PC-3 (cell line): Measurements from ENCODE around the gene HMCES. TPM values are rescaled to one million over a fixed set of nuclear protein-coding genes. Genes with fewer than 3 reads are reported as not detected.

Experiments used
- ATAC-seq: fragments of 200-7000 bp; cut with Tn5 transposase; 2 replicates; pipeline ENCODE4 v1.9.1; 2020; ENCODE audit warnings: mild to moderate bottlenecking, moderate library complexity
- BruUV-seq: library from RNA; stranded (reverse); fragments of 400-500 nt; replicated peaks from 2 replicates; lab custom pipeline; 2021; lab: Mats Ljungman, UMichigan
- CTCF ChIA-PET: fragments of 300-600 bp; sonication (Branson Sonifier 250); formaldehyde crosslinking; loops from one replicate; lab custom pipeline; 2022; ENCODE audit warnings: antibody characterized with exemption; lab: Charles Lee
- POLR2A ChIA-PET: fragments of 300-600 bp; sonication (Branson Sonifier 250); formaldehyde crosslinking; loops from one replicate; lab custom pipeline; 2022; ENCODE audit warnings: antibody characterized with exemption; ENCODE audit not compliant: unreplicated experiment; lab: Charles Lee
- DNase-seq: peaks from one replicate; pipeline ENCODE4 v3.0.0-alpha.2; 2015
- H2AFZ ChIP-seq: fragments of 300-600 bp; sonication (generic); 2 replicates; pipeline ENCODE4 v1.6.0; 2016; ENCODE audit warnings: antibody characterized with exemption, low read length
- H3F3A ChIP-seq: fragments of 300-600 bp; sonication (generic); one replicate; pipeline ENCODE4 v1.6.0; 2017; ENCODE audit warnings: antibody characterized with exemption, low read length, control low read depth, mild to moderate bottlenecking; ENCODE audit not compliant: unreplicated experiment
- H3K27ac ChIP-seq: fragments of 300-600 bp; sonication (generic); 2 replicates; pipeline ENCODE4 v1.5.1; 2016; ENCODE audit warnings: mild to moderate bottlenecking, low read length
- H3K27me3 ChIP-seq: fragments of 300-600 bp; sonication (generic); 2 replicates; pipeline ENCODE4 v1.6.1; 2016; ENCODE audit warnings: low read length, mixed read lengths
- H3K36me3 ChIP-seq: fragments of 300-600 bp; sonication (generic); 2 replicates; pipeline ENCODE4 v1.6.1; 2016; ENCODE audit warnings: low read depth, mixed run types, low read length, mixed read lengths
- H3K4me1 ChIP-seq: fragments of 300-600 bp; sonication (generic); 2 replicates; pipeline ENCODE4 v1.5.1; 2016; ENCODE audit warnings: low read length; ENCODE audit not compliant: insufficient read depth
- H3K4me2 ChIP-seq: fragments of 300-600 bp; sonication (generic); 2 replicates; pipeline ENCODE4 v1.6.0; 2016; ENCODE audit warnings: low read length
- H3K4me3 ChIP-seq: fragments of 300-600 bp; sonication (generic); 2 replicates; pipeline ENCODE4 v1.5.1; 2016; ENCODE audit warnings: mild to moderate bottlenecking, low read length, mixed read lengths
- H3K79me2 ChIP-seq: fragments of 300-600 bp; sonication (generic); 2 replicates; pipeline ENCODE4 v1.6.1; 2017; ENCODE audit warnings: low read length, mixed read lengths
- H3K9ac ChIP-seq: fragments of 300-600 bp; sonication (generic); 2 replicates; pipeline ENCODE4 v1.6.0; 2016; ENCODE audit warnings: mild to moderate bottlenecking, low read length
- H3K9me2 ChIP-seq: fragments of 300-600 bp; sonication (generic); replicated peaks from 2 replicates; pipeline ENCODE4 v1.6.1; 2016; ENCODE audit warnings: mixed run types, low read length, mixed read lengths
- H3K9me3 ChIP-seq: fragments of 300-600 bp; sonication (generic); 2 replicates; pipeline ENCODE4 v1.6.1; 2016; ENCODE audit warnings: low read length, mixed read lengths
- H4K20me1 ChIP-seq: fragments of 300-600 bp; sonication (generic); 2 replicates; pipeline ENCODE4 v1.6.1; 2016; ENCODE audit warnings: low read length, mixed read lengths
- CTCF ChIP-seq: fragments of 300-600 bp; sonication (generic); conservative IDR thresholded peaks from 2 replicates; pipeline ENCODE4 v1.5.1; 2017; ENCODE audit warnings: antibody characterized with exemption, low read depth, mild to moderate bottlenecking, low read length
- EZH2 ChIP-seq: fragments of 300-600 bp; sonication (generic); IDR thresholded peaks from one replicate; pipeline ENCODE4 v1.6.1; 2017; ENCODE audit warnings: antibody characterized with exemption, mild to moderate bottlenecking, low read length; ENCODE audit not compliant: unreplicated experiment
- EZH2phosphoT487 ChIP-seq: fragments of 300-600 bp; sonication (generic); IDR thresholded peaks from 2 replicates; pipeline ENCODE4 v1.6.1; 2018; ENCODE audit warnings: mild to moderate bottlenecking, antibody characterized with exemption, low read length, borderline replicate concordance
- intact Hi-C: fragments of 100-400 bp; cut with micrococcal nuclease; formaldehyde crosslinking; loops from 2 replicates; pipeline ENCODE4 v1.9.0; 2023
- total RNA-seq: library from RNA; depleted of rRNA; stranded (reverse); fragments of >200 nt; gene quantifications from 2 replicates; pipeline ENCODE4 v1.2.3, GENCODE V29; 2014

HMCES gene
- total RNA-seq, 1 experiment from 2014 or later: 28.8 TPM

- ChIA-PET CTCF (no interaction called here), POLR2A (no interaction called here)
- Histone ChIP-seq H3F3A (no peaks in the 10 kb centered on the region), H3K27me3 (no peaks in the 10 kb centered on the region), H3K4me1 (no peaks in the 10 kb centered on the region), H3K9ac (no peak overlapping the region), H3K9me3 (no peaks in the 10 kb centered on the region), H4K20me1 (no peaks in the 10 kb centered on the region), H3K27ac (no peak overlapping the region), H2AFZ (no peak overlapping the region), H3K4me3 (no peak overlapping the region), H3K4me2 (no peak overlapping the region), H3K36me3 (no peaks in the 10 kb centered on the region; the same call in 1 of the 2 replicates), H3K9me2 (no peaks in the 10 kb centered on the region), H3K79me2 (no peaks in the 10 kb centered on the region)
- TF ChIP-seq EZH2phosphoT487 (no peak), CTCF (no peak)
- intact Hi-C loops: no loop called here
- ATAC-seq (no peak), DNase-seq (no peak)
- BruUV-seq: TSS peak; percentile 63
These were observed 25.7 kb downstream of the HMCES start for GRCh38 chr3:129304146-129304961.

DNA sequence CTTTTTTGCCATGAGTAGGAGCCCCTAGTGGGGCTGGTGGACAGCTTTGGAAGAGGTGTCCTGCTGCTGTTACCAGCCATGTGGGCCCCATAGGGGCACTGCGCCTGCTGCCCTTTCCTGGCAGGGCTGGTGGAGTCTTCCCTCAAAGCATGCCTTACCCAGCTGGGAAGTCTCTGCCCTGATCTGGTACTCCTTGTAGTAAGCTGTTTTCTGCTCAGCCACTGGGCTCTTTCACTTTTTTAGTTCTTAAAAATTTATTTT is 26.2 kb downstream of the HMCES start:
- ChIA-PET CTCF (no interaction called here), POLR2A (no interaction called here)
- DNase-seq (no peak), ATAC-seq (no peak)
- H3K36me3 ChIP-seq: no peaks in the 10 kb centered on the region; the same call in 1 of the 2 replicates
- H3K27me3 ChIP-seq: no peaks in the 10 kb centered on the region
- intact Hi-C loops: no loop called here
- BruUV-seq: no TSS peak
- no peak overlapping the region for H3K4me2 ChIP-seq
- no peak overlapping the region for H2AFZ ChIP-seq
- H3K79me2 ChIP-seq: no peaks in the 10 kb centered on the region
- H3K4me3 ChIP-seq: no peak overlapping the region
- H3K9me3 ChIP-seq: no peaks in the 10 kb centered on the region
- no peaks in the 10 kb centered on the region for H3K9me2 ChIP-seq
- TF ChIP-seq CTCF (no peak), EZH2phosphoT487 (no peak), EZH2 (no peak)
- no peak overlapping the region for H3K9ac ChIP-seq
- H3K27ac ChIP-seq: no peak overlapping the region
- H3K4me1 ChIP-seq: peaks cover 2% of the 10 kb centered on the region
- H3F3A ChIP-seq: no peaks in the 10 kb centered on the region
- H4K20me1 ChIP-seq: no peaks in the 10 kb centered on the region

- Histone ChIP-seq H3K79me2 (no peaks in the 10 kb centered on the region), H3K9ac (no peak overlapping the region), H3K4me2 (no peak overlapping the region), H3K27ac (no peak overlapping the region), H4K20me1 (no peaks in the 10 kb centered on the region), H3K4me1 (peaks cover 10% of the 10 kb centered on the region), H3K4me3 (no peak overlapping the region), H3F3A (no peaks in the 10 kb centered on the region), H3K27me3 (no peaks in the 10 kb centered on the region), H2AFZ (no peak overlapping the region), H3K9me2 (no peaks in the 10 kb centered on the region), H3K9me3 (no peaks in the 10 kb centered on the region), H3K36me3 (no peaks in the 10 kb centered on the region; the same call in 1 of the 2 replicates)
- BruUV-seq: no TSS peak
- ATAC-seq (no peak), DNase-seq (no peak)
- no peak for TF ChIP-seq EZH2
- no peak for TF ChIP-seq EZH2phosphoT487
- CTCF ChIA-PET: no interaction called here
- intact Hi-C loops: no loop called here
- POLR2A ChIA-PET: no interaction called here
These were observed 27.0 kb downstream of the HMCES start for GRCh38 chr3:129305592-129306091.
